Upper lobe of right lung (tissue), 1 donor: Measurements from ENCODE around the gene FILIP1L. TPM values are rescaled to one million over a fixed set of nuclear protein-coding genes. Genes with fewer than 3 reads are reported as not detected.

Experiments
- ATAC-seq: fragments of 200-7000 bp; cut with Tn5 transposase; one replicate; pipeline ENCODE4 v1.9.1; 2020; ENCODE audit warnings: mild to moderate bottlenecking, moderate library complexity
- DNase-seq: peaks from one replicate; pipeline ENCODE4 v3.0.0-alpha.2; 2020
- H3K27ac ChIP-seq: fragments of 200-600 bp; one replicate; pipeline ENCODE4 v1.8.0; 2022
- H3K27me3 ChIP-seq: fragments of 200-600 bp; one replicate; pipeline ENCODE4 v1.8.0; 2022; ENCODE audit warnings: mild to moderate bottlenecking
- H3K36me3 ChIP-seq: fragments of 200-600 bp; one replicate; pipeline ENCODE4 v1.8.0; 2022
- H3K4me1 ChIP-seq: fragments of 200-600 bp; one replicate; pipeline ENCODE4 v1.8.0; 2022
- H3K4me3 ChIP-seq: fragments of 200-600 bp; one replicate; pipeline ENCODE4 v1.8.0; 2022; ENCODE audit warnings: mild to moderate bottlenecking
- H3K9me3 ChIP-seq: fragments of 200-600 bp; one replicate; pipeline ENCODE4 v1.8.0; 2022
- intact Hi-C: fragments of 100-400 bp; cut with DNase I; formaldehyde crosslinking; loops from one replicate; pipeline ENCODE4 v1.11.0; 2022
- total RNA-seq: library from RNA; stranded (reverse); fragmentation: NEBNext Ultra II Directional; extraction: Animal tissue kit (Norgen Biotek cat#: 25700); gene quantifications from one replicate; pipeline ENCODE4 v1.2.1, GENCODE V29; 2021
- TF ChIP-seq, protein P1 (sequence below): fragments of 200-600 bp; IDR thresholded peaks from one replicate; pipeline ENCODE4 v1.8.0; 2022; ENCODE audit warnings: antibody characterized with exemption
- donor health status: DM: no; HTN: yes; CAD: no; lungs with severe emphysema.

The FILIP1L gene
- total RNA-seq, 1 donor from 2014 or later, result 43.2 TPM

DNA sequence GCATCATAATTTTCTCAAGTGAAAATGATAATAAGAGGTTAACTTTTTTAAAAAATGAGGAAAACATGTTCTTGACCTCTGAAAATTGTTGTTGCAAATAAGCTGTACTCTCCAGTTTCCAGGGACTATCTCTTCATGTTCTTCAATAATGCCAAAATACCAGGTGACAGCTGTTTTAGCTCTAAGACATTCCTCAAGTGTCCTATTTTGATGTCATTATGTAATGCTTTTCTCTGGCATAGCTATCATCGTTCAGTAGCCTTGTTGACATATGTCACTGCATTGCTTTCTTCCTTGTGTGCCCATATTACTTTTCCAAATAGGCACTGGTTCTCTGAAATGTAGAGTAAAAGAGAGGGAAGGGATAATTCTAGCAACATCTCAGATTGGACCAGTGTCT lies 5.7 kb upstream of the FILIP1L start:
- ATAC-seq, result no peak
- TF ChIP-seq, protein P1, sequence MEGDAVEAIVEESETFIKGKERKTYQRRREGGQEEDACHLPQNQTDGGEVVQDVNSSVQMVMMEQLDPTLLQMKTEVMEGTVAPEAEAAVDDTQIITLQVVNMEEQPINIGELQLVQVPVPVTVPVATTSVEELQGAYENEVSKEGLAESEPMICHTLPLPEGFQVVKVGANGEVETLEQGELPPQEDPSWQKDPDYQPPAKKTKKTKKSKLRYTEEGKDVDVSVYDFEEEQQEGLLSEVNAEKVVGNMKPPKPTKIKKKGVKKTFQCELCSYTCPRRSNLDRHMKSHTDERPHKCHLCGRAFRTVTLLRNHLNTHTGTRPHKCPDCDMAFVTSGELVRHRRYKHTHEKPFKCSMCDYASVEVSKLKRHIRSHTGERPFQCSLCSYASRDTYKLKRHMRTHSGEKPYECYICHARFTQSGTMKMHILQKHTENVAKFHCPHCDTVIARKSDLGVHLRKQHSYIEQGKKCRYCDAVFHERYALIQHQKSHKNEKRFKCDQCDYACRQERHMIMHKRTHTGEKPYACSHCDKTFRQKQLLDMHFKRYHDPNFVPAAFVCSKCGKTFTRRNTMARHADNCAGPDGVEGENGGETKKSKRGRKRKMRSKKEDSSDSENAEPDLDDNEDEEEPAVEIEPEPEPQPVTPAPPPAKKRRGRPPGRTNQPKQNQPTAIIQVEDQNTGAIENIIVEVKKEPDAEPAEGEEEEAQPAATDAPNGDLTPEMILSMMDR, result no peak
- no peaks in the 10 kb centered on the region for H3K4me1 ChIP-seq
- no peak overlapping the region for H3K4me3 ChIP-seq
- H3K9me3 ChIP-seq, result no peaks in the 10 kb centered on the region
- no peak for DNase-seq
- H3K27ac ChIP-seq, result no peak overlapping the region
- H3K36me3 ChIP-seq, result no peaks in the 10 kb centered on the region
- intact Hi-C loops, result no loop called here
- H3K27me3 ChIP-seq, result no peaks in the 10 kb centered on the region

DNA sequence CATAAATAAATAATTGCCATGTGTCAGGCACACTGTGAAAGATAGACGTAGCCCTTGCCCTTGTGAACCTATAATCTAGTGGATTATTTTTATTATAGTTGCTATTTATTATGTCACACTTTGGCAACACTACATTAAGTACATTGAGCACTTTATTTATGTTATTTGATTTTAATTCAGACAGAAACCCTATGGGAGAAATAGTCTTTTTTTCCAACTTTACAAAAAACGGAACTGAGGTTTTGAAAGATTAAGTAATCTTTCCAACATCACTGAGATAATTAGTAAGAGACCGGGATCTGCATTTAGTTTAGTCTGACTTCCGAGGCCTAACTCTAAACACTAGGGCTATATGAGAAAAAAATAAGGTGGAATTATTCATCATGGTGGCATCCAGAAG lies 2.8 kb upstream of the FILIP1L start:
- intact Hi-C loops, result no loop called here
- no peak for DNase-seq
- no peaks in the 10 kb centered on the region for H3K9me3 ChIP-seq
- ATAC-seq, result no peak
- no peak overlapping the region for H3K4me3 ChIP-seq
- H3K36me3 ChIP-seq, result no peaks in the 10 kb centered on the region
- H3K4me1 ChIP-seq, result no peaks in the 10 kb centered on the region
- TF ChIP-seq, protein P1, result no peak
- no peak overlapping the region for H3K27ac ChIP-seq
- H3K27me3 ChIP-seq, result no peaks in the 10 kb centered on the region

DNA sequence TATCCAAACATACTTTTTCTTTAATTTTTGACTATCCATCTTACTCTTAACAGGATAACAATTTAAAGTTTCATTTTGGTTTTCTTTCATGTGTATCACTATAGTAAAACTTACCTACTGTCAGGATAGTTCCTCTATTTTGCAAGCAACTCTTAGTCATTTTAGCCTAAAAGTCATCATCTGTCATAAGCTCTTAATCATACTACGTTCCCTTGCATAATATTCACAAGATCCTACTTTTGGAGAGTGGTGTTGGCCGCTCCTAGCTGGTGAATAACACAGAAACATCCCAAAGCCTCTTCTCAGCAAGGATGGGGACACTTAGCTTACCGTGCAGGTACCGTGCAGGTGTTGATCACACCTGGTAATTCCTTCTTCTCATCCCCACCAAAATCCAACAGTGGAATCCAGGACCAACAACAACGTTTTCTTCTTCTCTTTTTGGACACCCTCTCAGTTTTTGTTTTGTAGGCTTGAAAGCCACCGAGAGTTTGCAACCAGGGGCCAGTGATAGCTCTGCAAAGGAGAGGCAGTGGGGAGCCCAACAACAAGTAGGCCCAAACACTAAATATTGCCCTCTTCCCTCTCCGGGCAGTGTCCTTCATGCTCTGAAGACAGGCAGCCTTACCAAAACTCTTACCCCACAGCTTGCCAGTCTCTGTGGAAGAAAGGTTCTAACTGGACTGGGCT lies 433 bp downstream of the FILIP1L start:
- no peaks in the 10 kb centered on the region for H3K36me3 ChIP-seq
- H3K9me3 ChIP-seq, result no peaks in the 10 kb centered on the region
- ATAC-seq (no peak), DNase-seq (no peak)
- no peaks in the 10 kb centered on the region for H3K27me3 ChIP-seq
- H3K4me3 ChIP-seq, result no peak overlapping the region
- TF ChIP-seq, protein P1, result no peak
- no peak overlapping the region for H3K27ac ChIP-seq
- intact Hi-C loops, result no loop called here
- H3K4me1 ChIP-seq, result no peaks in the 10 kb centered on the region

DNA sequence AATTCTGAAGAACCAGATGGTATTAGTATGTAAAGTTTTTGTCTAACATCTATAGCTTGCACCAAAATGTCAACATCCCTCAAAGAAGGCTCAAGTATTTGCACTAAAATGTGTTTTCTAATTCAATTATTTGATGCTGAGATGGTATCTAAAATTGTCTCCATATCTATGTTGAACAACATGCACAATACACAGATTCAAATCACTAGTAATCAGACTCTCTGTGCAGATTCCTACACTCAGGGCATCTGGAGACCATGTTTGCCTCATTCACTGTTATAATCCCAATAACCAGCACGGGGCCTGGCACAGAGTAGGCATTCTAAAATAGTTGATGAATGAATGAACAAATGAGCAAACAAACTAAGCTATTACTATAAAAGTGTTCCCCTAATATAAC lies 2.6 kb downstream of the FILIP1L start:
- no peaks in the 10 kb centered on the region for H3K4me1 ChIP-seq
- no peaks in the 10 kb centered on the region for H3K27me3 ChIP-seq
- DNase-seq (no peak), ATAC-seq (no peak)
- no peaks in the 10 kb centered on the region for H3K9me3 ChIP-seq
- no peak overlapping the region for H3K27ac ChIP-seq
- H3K36me3 ChIP-seq, result no peaks in the 10 kb centered on the region
- TF ChIP-seq, protein P1, result no peak
- H3K4me3 ChIP-seq, result no peak overlapping the region
- intact Hi-C loops, result no loop called here

DNA sequence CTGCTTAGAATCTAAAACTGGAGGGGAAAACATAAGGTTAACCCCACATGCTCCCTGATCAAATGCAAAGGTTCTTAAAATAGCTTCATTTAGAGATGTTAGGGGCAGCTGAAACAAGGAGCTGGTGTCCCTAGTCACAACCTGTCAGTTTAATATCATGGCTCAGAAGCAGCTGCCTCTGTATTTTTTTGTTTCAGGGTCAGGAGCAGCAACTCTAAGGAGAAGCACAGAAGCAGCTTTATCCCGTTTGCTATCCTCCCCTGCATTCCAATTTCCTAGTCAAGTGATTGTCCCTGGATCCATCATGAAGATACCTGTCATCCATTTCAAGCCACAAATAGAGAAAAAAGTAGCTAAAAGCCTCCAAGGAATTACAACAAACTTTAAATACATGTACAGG lies 4.1 kb downstream of the FILIP1L start:
- H3K27ac ChIP-seq, result no peak overlapping the region
- no peaks in the 10 kb centered on the region for H3K36me3 ChIP-seq
- H3K9me3 ChIP-seq, result no peaks in the 10 kb centered on the region
- no peak for ATAC-seq
- H3K4me3 ChIP-seq, result no peak overlapping the region
- intact Hi-C loops, result no loop called here
- TF ChIP-seq, protein P1, result no peak
- peaks cover 11% of the 10 kb centered on the region for H3K4me1 ChIP-seq
- no peaks in the 10 kb centered on the region for H3K27me3 ChIP-seq
- DNase-seq, result no peak
